Thoracic aorta (tissue), 2 donors: ENCODE data around the gene UROD. TPM values are rescaled to one million over a fixed set of nuclear protein-coding genes. Genes with fewer than 3 reads are reported as not detected.
"Not testable (repeated sequence)": the region's sequence is repeated elsewhere in the genome, so short reads cannot be mapped to it uniquely, and the experiment has no call there.

ENCODE experiments used
- ATAC-seq: fragments of 150-250 bp; one replicate; pipeline ENCODE4 v1.8.0; 2017; ENCODE audit warnings: low read depth; ENCODE audit not compliant: insufficient number of reproducible peaks, low FRiP score
- DNase-seq: peaks from one replicate; pipeline ENCODE4 v3.0.0-alpha.2; 2020; ENCODE audit warnings: low spot score
- H3K27ac ChIP-seq, 2 donors: fragments of 200-600 bp; sonication (generic); 1 replicate in 1 of 2; 2 replicates in 1 of 2; pipeline ENCODE4 v1.5.1; 2016; ENCODE audit warnings: mild to moderate bottlenecking in 2 of 2, moderate library complexity in 2 of 2
- H3K27me3 ChIP-seq: fragments of 200-600 bp; sonication (generic); replicated peaks from 2 replicates; pipeline ENCODE4 v1.6.0; 2016; ENCODE audit warnings: mild to moderate bottlenecking; ENCODE audit not compliant: insufficient read depth
- H3K36me3 ChIP-seq: fragments of 200-600 bp; sonication (generic); one replicate; pipeline ENCODE4 v1.5.1; 2016
- H3K4me1 ChIP-seq, 2 donors: fragments of 200-600 bp; sonication (generic); 1 replicate in 1 of 2; 2 replicates in 1 of 2; pipeline versions ENCODE4 v1.5.1 to v1.6.0; 2016; ENCODE audit warnings: low read depth in 2 of 2, mild to moderate bottlenecking in 1 of 2; ENCODE audit not compliant: control insufficient read depth in 1 of 2
- H3K4me3 ChIP-seq: fragments of 200-600 bp; sonication (generic); 2 replicates; pipeline ENCODE4 v1.5.1; 2016; ENCODE audit warnings: mild to moderate bottlenecking
- H3K9me3 ChIP-seq: fragments of 200-600 bp; sonication (generic); 2 replicates; pipeline ENCODE4 v1.5.1; 2016
- total RNA-seq, 2 donors: library from RNA; depleted of rRNA; stranded (reverse); fragments of >200 nt; gene quantifications; one replicate each; pipeline versions ENCODE4 v1.1.0 to v1.2.3, GENCODE V29; 2016
- TF ChIP-seq, protein P1 (sequence below): fragments of 200-600 bp; sonication (generic); IDR thresholded peaks from one replicate; pipeline ENCODE4 v1.5.1; 2019; ENCODE audit warnings: antibody characterized with exemption

The UROD gene
- total RNA-seq, 2 donors from 2014 or later: 32.7 to 67.4 TPM

DNA sequence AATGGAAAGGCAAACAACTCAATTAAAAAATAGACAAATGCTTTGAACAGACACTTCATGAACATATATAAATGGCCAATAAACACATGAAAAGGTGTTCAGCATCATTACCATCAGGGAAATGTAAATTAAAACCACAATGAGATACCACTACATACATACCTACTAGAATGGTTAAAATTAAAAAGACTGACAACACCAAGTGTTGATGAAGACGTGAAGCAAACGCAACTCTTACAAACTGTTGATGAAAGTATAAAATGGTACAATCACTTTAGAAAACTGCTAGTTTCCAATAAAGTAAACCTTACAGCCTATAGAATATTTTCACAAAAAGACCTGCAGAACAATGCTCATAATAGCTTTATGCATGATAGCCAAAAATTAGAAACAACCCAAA is 35.8 kb upstream of the UROD start:
- DNase-seq (no peak), ATAC-seq (no peak)
- Histone ChIP-seq H3K27ac (no peak overlapping the region), H3K27me3 (no peaks in the 10 kb centered on the region), H3K36me3 (peaks cover 16% of the 10 kb centered on the region), H3K4me1 (peaks cover 0 to under 1% of the 10 kb centered on the region in 2 donors), H3K9me3 (no peaks in the 10 kb centered on the region), H3K4me3 (no peak overlapping the region)
- TF ChIP-seq, protein P1, sequence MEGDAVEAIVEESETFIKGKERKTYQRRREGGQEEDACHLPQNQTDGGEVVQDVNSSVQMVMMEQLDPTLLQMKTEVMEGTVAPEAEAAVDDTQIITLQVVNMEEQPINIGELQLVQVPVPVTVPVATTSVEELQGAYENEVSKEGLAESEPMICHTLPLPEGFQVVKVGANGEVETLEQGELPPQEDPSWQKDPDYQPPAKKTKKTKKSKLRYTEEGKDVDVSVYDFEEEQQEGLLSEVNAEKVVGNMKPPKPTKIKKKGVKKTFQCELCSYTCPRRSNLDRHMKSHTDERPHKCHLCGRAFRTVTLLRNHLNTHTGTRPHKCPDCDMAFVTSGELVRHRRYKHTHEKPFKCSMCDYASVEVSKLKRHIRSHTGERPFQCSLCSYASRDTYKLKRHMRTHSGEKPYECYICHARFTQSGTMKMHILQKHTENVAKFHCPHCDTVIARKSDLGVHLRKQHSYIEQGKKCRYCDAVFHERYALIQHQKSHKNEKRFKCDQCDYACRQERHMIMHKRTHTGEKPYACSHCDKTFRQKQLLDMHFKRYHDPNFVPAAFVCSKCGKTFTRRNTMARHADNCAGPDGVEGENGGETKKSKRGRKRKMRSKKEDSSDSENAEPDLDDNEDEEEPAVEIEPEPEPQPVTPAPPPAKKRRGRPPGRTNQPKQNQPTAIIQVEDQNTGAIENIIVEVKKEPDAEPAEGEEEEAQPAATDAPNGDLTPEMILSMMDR: no peak

DNA sequence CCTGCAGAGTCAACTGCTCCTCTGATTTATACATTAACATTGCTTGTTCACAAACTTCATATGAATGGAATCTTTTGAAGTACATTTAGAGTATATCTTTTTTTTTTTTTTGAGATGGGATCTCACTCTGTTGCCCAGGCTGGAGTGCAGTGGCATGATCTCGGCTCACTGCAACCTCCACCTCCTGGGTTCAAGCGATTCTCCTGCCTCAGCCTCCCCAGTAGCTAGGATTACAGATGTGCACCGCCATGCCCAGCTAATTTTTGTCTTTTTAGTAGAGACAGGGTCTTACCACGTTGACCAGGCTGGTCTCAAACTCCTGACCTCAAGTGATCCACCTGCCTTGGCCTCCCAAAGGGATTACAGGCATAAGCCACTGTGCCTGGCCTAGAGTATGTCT is 34.7 kb upstream of the UROD start:
- not testable (repeated sequence) for H3K27ac ChIP-seq, H3K4me3 ChIP-seq, H3K4me1 ChIP-seq, H3K27me3 ChIP-seq, DNase-seq, H3K9me3 ChIP-seq, ATAC-seq
- peaks cover 16% of the 10 kb centered on the region for H3K36me3 ChIP-seq

DNA sequence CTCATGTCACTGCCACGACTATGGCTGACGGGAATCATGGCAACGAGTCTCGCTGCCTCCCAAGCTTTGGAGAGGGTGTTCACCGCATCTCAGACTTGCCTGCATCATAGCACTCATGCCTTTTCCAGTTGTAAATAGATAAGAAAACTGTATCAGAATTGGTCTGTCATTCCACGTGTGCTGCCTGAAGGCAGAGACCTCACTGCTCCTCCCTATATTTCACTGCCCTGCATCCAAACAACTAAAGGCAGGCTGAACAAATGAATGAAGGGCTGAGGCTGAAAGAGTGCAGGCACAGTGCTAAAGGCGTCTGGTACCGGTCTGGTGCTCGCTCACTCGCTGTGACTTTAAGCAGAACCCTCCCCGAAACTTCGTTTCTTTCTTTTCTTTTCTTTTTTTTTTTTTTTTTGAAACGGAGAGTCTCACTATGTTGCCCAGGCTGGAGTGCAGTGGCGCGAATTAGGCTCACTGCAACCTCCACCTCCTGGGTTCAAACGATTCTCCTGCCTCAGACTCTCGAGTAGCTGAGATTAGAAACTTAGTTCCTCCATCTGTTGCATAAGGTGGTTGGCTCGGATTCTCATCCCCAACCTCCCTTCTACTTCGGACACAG is 26.2 kb upstream of the UROD start:
- H3K27ac ChIP-seq: peak overlapping the region; percentile 41 to 60
- peak overlapping the region; percentile 94 for H3K4me3 ChIP-seq
- no peaks in the 10 kb centered on the region for H3K27me3 ChIP-seq
- TF ChIP-seq, protein P1: no peak
- DNase-seq (no peak), ATAC-seq (no peak)
- peaks cover under 1% of the 10 kb centered on the region for H3K36me3 ChIP-seq
- H3K9me3 ChIP-seq: no peaks in the 10 kb centered on the region
- peaks cover 15 to 34% of the 10 kb centered on the region in 2 donors for H3K4me1 ChIP-seq

DNA sequence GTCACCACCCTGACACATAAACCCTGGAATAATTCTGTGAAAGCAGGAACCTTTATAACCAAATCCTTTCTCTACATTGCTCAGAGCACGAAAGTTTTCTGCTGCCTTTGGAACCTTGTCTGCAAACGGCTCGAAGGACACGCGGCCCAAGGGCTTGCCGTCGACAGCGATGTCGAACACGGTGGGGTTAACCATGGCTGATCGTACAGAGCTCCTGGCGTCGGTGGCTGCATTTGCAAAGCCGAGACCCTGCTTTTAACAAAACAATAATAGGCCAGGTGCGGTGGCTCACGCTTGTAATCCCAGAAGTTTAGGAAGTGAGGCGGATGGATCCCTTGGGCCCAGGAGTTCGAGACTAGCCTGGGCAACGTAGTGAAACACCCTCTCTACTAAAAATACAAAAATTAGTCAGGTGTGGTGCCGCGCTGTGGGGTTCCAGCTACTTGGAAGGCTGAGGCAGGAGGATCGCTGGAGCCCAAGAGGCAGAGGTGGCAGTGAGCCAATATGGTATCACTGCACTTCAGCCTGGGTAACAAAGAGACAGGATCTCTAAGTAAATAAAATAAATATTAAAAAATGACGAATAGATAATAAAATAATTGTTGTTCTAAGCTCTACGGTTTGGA is 23.4 kb upstream of the UROD start:
- peaks cover 10 to 26% of the 10 kb centered on the region in 2 donors for H3K4me1 ChIP-seq
- H3K27ac ChIP-seq: no peak overlapping the region
- DNase-seq (no peak), ATAC-seq (no peak)
- TF ChIP-seq, protein P1: no peak
- no peak overlapping the region for H3K4me3 ChIP-seq
- H3K9me3 ChIP-seq: no peaks in the 10 kb centered on the region
- no peaks in the 10 kb centered on the region for H3K36me3 ChIP-seq
- no peaks in the 10 kb centered on the region for H3K27me3 ChIP-seq

DNA sequence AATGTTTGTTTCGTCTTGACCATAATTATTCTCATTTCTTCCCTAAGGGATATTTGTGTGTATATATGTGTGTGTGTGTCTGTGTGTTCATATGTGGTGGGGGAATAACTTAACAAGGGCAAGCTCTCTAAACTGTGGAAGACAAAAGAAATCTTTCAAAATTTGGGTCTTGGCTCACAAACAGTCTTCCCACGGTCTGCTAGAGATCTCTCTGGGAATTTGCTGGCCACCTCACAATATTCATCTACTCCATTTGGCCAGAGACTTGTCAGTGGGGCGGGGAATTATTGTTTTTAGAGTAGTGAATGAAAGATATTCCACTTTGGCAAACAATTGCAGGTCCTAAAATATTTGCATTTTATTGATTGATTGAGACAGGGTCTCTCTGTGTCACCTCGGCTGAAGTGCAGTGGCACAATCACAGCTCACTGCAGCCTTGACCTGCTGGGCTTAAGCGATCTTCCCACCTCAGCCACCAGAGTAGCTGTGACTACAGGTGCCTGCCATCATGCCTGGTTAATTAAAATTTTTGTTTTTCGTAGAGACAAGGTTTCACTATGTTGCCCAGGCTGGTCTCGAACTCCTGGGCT is 17.6 kb upstream of the UROD start:
- TF ChIP-seq, protein P1: no peak
- Histone ChIP-seq H3K4me3 (no peak overlapping the region), H3K27ac (no peak overlapping the region), H3K36me3 (no peaks in the 10 kb centered on the region), H3K27me3 (no peaks in the 10 kb centered on the region), H3K9me3 (no peaks in the 10 kb centered on the region), H3K4me1 (peaks cover 0 to 5% of the 10 kb centered on the region in 2 donors)
- DNase-seq (no peak), ATAC-seq (no peak)
